Activated CD4-positive, alpha-beta T cell treated with anti-CD3 and anti-CD28 coated beads, Interleukin-2, Interleukin-4, amounts not matched to agents 100 ng/mL and 50 ng/mL, durations not matched to agents 16 hours and 8 hours (primary cell): ENCODE data around the gene TSPAN7.

Source experiments
- DNase-seq: peaks from one replicate; pipeline ENCODE4 v3.0.0-alpha.2; 2020; ENCODE audit warnings: low spot score

TSPAN7 gene

DNA sequence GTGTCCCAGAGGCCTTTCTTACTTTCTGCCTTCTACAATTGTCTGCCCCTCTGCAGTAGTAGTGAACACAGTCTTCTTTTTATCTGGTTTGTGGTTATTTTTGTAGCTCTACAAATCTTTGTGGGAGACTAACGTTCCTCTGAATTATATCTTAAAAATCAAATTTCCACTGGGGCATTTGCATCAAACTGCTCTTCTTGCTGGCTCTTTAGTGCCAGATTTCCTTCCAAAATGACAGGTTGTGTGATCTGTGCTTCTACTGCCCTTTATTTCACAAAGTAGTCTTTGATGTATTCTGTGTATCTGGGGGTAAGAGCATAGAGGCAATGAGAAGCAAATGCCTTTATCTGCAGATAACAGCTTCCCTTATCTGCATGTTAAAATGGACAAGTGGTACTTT is 34.5 kb downstream of the TSPAN7 start:
- DNase-seq = no peak

DNA sequence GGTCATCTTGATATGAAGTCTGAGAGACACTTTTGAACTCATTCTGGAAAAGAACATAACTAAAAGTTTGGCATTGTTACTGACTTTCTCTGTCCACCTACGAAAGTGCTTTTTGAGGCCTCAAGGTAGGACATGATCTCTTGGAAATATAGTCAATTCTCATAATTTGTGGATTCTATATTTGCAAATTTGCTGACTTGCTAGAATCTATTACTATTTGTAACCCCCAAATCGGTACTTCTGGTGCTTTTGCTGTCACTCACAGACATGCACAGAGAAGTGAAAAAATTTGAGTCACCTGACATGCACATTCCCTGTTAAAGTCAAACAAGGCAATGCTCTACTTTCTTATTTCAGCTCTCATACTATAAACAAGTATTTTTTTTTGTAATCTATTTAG is 35.6 kb downstream of the TSPAN7 start:
- DNase-seq = no peak

DNA sequence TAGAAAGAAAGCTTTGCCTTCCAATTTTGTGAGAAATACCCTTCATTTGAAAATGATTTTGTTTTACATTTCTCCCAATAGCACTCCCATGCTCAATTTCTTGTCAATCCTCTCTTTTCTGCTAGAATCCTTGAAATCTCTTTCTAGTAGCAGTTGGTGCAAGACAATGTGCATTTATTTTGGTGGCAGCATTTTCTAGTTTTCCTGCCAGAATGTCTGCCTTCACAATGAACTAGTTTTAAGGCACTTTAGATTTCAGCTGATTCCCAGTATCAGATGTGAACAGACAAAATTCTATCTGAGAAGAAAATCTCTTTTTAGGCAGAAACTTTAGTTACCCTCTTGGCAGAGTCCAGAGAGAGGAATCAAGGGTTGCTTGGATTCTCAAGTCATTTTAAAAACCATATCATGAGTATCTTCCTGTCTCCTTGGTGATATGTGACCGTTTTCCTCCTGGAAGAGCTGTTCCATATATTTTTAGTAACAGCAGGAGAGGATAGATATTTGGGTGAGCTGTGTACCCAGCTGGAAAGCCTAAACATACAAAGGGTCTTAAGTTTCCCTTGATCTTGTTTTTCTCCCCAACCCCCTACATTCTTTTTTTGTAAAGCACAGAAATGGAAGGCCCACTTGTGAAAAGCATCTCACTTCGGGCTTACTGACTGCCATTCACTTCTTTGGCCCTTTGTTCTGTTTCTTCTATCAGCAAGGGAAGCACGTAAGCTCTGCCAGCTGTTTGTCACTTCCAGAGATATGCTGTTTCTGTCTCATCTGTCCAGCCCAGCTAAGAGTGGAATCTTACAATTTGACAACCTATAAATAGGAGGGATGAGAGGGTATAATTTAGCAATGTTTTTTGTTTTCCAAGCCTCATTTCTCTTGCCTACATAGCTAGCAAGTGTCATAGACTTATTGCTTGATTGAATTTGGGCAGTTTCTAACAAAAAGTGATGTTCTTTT is 38.7 kb downstream of the TSPAN7 start:
- no peak for DNase-seq

DNA sequence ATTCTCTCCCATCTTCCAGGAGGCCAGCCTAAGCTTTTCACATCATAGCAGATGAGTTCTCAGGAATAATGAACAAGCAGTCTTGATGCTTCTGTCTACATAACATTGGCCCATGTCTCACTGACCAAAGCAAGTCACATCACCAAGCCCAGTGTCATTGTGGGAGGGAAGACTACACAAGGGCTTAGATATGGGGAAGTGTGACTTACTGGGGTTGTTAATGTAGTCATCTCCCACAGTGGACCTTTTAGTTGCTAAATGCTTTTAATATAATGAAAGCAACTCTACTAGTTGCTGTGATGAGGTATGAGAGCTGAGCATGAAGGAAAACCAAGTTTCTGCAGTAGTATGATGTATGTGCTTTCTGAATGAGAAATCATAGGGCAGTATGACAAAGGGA is 40.5 kb downstream of the TSPAN7 start:
- DNase-seq = no peak

DNA sequence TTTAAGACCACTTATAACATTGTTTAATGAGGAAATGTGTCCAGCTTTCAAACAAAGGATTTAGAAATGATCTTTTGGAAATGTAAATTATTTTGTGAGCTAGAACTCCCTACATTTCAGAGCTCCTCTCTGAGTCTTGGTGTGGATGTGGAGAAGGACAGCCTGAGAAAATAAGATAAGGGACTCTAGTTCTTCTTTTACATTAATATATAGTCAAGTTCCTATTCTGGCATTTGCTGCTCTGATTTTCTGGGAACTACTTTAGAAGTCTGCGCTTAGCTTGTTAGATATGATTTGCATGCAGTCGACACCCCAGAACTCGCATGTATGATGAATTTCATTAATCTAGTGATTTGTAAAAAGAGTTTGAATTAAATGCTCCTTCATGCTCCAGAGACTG is 45.5 kb downstream of the TSPAN7 start:
- no peak for DNase-seq

DNA sequence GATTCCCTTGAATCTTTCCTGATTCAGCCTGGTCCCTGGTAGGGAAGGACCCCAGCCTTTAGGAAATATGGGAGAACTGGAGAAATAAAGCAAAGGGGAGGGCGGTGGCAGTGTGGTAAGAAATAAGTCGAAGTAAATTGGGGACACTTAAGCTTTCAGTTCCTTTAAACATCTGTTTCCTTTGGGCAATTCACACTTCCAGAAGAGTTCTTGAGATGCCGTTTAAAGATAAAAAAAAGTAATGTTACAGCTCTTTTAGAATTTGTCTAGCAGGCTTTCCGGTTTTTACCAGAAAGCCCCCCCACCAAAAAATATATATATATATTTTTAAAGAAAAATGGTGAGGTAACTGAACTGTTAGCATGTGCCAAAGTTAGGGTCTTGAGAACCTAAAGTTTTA is 46.6 kb downstream of the TSPAN7 start:
- DNase-seq = no peak

DNA sequence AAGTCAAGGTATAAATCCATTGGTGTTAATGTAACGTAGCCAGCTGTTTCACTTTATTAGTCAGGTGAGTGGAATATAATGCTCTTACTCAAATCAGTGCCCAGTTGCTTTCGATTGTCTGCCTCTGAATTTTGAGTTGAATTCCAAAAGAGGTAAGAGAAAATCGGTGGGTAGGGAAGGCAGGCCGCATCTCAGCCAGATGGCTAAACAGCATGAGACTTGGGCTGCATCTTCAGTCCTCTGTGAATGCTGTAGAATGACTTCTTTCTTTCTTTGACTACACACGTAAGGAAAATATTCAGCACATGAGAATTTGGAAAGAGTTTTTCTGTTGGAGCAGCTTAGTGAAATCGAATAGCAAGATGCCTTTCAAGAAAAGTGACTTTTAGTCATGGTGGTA is 49.5 kb downstream of the TSPAN7 start:
- no peak for DNase-seq

DNA sequence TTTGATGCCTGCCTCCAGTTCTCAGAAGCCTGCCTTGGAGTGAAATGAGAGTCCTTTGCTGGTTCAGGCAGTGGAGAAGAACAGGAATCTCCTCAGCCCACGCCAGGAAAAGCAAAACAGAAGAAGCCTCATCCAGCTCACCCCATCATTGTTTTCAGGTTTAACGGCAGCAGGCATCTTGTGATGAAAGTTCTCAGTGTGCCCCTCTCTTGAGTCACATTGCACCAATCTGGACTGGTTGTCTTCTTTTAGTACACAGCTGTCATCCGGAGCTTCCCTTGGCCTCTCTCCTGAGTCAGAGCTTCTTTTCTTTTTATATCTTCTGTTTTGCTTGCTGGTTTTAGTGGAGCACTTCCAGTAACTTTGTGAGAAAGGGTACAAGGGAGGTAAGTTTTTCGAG is 50.9 kb downstream of the TSPAN7 start:
- no peak for DNase-seq

DNA sequence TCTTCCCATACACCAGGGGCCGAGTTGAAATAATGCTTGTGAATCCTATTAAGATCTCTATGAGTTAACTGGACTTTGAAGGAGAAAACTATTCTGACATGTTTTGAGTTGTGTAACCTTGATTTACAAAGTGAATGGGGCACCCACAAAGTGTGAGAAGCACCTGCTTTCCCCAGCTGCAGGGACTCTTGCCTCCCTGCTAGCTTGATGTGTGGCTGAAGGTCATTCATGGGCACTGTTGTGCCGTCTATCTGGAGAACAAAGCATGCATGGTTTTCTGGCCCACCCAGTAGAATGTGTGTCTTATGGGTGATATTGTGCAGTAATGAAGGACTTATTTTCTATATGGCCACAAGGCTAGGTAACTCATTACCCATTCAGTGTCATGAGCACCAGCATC is 53.1 kb downstream of the TSPAN7 start:
- no peak for DNase-seq

DNA sequence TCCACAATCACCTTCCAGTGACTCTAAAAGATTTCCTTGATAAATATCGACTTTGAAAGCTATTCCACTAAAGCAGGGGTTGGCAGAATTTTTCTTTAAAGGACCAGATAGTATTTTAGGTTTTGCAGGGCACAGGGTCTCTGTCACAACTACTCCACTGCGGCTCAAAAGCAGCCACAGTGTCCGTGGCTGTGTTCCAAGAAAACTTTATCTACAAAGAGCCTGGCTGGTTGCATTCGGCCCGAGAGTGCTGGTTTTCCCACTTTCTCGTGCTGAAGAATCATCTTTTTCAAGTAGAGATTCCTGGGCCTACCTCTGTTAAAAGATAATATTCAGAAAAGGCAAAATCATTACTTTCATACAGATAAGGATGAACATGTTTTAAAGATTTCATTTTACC is 55.6 kb downstream of the TSPAN7 start:
- no peak for DNase-seq

DNA sequence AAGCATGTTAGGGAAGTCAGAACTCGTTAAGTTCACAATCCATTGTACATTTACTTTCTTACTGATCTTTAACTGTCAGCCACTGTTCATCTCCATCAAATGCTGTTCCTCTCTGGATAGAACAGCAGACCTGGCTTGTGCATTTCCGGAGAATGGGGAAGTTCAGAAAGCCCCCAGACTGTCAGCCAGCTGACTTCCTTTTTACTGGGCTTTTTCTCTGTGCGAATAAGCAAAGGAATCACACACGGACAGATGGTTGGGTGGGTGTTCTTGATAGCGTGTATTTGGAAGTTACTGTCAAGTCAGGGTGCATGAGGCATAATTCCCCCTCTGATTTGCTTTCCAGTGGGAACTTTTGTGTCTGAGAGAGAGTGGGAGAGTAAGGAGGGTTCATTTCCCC is 56.8 kb downstream of the TSPAN7 start:
- DNase-seq = no peak

DNA sequence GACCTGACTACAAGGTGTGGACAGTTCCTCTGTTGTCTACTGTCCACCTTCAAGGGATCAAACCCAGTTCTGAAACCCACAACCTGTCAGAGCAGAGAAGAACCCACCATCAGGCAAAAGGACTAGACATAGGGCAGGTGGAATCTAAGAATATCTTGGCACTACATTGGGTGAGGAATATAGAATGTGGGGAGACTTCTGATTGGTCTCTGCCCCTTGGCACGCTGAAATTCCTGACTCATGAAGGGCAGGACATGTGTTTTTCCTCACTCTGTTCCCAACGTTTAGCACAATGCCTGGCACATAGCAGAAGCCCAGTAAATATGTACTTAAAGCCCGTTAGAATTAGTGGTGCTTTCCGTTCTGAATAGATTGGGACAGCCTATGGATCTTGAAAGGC is 59.3 kb downstream of the TSPAN7 start:
- no peak for DNase-seq

DNA sequence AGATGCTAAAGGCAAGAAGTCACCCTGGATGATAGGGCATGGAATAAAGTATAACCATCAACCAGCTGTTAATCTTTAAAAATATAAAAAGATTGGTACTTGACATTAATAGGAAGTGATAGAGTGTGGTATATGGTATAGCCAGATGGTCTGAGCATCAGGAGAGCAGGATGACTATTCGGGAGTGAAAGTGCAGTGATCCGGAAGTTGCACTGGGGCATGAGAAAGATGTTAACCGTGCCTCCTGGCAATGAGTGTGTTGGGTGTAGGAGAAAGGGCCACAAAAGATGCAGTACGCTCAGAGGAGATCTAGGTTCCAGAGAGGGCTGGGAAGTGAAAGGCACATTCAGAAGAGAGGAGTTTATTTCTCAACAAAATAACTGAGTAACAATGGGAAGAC is 65.0 kb downstream of the TSPAN7 start:
- DNase-seq = no peak

DNA sequence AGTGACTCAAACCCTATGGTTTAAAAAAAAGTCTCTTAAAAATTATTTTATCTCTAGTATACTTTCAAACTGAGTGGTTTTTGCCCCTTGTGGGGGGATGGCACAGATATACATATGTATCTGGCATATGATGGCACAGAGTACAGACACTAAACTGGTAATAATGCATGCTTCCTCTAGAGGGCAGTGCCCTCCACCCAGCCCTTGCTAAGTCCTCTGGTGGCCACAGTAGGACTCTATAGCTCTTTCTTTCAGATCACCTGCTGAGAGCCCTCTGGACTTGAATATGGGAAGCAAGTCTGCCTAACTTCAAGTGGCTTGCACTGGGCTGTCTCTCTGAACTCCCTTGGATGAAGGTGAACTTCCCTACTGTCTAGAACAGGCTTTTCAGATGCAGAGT is 66.3 kb downstream of the TSPAN7 start:
- DNase-seq = peak; percentile 53

DNA sequence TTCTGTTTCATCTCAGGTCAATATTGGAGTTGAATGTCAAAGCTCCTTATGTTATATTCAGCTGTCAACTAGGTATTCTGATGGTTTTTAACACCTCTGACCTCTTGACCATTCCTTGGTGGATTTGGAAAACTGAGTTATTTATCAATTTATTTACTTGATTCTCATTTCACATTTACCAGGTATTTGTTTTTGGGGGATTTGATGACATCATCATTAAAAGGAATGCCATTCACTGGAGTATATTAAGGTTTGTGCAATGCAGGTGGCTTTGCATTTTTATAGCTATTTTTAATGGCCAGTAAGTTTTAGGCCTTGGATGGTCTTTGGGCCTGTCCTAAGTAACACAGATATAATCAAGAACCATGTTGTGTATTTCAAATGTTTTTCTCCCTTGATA is 67.2 kb downstream of the TSPAN7 start:
- DNase-seq = no peak

DNA sequence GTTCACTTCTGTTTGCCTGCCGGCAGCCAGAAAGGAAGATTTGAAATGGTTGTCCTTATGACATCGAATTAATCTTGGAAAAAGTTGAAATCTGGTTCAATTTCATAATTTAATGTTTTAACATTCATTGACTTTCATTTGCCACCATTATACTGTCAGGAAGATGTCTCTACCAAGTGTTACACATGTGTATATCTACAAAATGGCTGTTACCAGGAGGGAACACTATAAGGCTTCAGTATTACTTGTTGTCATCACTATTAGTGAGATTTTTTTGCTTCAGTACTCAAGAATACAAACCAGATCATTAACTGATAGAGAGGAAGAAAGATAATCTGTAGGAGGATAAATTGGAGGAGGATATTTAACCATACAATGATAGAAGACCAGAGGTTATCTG is 71.2 kb downstream of the TSPAN7 start:
- DNase-seq = no peak

DNA sequence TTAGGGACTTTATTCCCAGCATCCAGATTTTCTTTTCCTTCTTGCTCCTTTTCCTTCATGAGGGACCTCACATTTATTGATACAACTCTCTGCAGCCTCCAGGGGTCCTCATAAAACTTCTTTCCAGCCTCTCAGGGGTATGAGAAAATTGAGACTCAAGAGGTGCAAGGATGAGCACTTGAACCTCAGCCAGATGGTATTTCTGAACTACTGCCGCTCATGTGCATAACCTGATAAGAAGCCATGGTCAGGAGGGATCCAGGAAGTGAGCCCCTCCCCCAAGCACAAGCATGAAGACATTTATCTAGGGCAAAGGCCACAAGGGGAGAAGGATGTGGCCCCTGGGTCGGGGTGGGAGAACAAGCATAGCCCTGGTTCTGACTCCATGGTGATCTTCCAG is 73.3 kb downstream of the TSPAN7 start:
- no peak for DNase-seq

DNA sequence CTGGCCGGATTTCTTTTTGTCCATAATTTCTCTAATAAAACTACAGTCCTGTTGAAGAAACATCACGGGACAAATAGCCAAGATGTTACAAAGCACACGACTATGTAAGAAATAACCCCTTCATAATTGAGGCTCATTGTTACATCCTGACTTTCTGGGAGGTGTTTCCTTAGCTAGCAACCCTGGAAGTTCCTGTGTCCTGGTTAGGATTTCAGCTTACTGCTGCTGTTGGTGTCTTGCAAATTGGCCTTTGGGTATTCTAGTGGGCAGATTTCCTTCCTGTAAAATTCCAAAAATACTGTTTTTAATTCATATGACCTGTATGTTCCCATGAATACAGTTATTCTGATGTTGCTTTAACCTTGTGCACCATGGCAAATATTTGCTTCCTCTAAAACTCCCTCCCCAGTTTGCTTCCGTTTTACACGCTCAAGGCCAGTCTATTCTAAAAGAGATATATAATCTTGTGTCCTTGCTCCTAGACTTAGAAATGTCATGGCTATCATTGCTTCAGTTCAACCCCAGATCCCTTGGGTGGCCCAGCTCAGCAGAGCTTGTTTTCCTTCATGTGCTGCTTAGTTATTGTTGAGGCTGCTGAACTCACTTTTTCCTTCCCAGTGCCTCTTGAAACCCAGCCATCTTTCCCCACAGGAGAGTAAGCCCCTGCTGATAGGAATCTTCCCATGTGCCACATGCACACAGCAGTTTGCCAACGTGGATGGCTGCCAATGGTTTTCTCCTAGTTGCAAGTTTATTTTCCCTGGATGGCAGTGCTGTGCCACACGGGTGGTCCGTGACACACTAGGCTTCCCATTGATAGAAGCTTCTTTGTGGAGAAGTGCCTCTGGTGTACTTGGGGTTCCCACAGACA is 75.8 kb downstream of the TSPAN7 start:
- no peak for DNase-seq

DNA sequence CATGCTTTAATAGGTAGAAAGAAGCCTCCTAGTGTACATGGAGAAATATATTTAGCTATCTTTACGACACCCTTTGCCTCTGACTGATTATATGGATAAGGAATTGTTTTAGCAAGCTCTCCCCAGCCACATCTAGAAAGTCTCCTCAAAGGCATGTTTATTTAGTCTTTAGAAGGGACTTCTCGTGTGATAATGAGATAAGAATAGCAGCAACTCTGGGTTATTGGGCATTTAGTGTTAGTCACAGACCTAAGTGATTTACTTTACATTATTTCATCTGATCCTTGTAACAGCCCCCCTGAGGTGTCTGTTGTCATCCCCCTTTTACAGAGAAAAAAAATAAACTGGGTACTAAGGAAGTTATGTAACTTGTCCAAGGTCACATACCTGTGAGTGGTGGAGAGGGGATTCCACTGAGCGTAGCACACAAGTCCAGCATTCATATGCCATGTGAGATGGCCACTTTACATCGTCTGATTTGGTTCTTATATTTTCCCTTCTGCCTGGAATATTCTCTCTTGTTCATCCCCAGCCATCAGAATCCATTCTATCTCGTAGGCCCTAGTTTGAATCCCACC is 77.7 kb downstream of the TSPAN7 start:
- no peak for DNase-seq

DNA sequence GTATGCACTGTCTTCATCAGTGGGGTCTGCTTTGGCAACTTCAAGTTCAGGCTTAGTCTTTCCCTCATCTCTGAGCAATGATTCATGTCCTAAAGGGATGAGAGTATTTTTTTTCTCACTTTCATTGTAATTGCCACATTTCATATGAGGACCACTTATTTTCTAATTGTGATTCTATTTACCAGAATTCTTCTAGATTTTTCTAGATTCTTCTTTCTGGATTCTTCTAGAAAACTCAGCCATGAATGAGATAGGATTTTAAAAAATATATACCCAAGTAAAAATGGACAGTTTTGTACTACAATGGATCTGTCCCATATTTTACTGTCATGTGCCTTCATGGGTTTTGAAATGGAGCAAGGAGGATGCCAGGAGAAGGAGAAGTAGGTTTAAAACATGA is 78.4 kb downstream of the TSPAN7 start:
- DNase-seq = no peak

DNA sequence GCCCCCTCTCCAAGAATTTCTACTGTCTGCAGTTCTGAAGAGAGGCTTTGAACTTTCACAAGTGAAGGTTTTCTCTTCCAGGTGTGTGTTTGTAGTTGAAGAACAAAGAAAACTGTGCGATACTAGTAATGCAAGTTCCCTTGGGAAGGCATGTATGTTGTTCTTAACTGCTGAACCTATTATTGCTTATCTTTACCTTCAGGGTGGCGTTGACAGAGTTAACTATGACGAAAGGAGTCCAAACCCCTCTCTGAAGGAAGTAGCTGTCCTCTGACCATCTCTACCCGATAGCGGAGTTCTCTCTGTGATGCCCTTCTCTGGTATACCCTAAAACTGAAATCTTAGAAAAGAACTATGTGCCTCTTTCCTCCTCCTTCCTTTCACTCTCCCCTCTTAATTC is 79.9 kb downstream of the TSPAN7 start:
- no peak for DNase-seq

DNA sequence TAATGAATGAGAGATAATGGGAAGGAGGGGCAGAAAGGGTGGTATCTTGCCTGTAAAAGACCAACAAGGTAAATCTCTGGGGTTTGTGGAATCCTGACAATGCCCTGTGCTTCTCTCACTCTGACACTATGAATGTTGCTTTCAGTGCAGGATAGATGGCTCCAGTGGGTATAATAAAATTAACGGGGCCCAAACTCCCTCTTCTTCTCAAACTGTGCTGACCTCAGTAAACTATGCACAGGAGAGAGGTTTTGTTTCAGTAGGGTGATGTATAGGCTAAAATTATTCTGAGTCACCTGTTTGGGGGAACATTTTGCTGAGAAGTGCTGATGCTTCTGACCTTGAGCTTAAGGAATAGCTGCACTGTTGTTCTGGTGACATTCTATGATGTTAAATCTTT is 82.6 kb downstream of the TSPAN7 start:
- DNase-seq = no peak

DNA sequence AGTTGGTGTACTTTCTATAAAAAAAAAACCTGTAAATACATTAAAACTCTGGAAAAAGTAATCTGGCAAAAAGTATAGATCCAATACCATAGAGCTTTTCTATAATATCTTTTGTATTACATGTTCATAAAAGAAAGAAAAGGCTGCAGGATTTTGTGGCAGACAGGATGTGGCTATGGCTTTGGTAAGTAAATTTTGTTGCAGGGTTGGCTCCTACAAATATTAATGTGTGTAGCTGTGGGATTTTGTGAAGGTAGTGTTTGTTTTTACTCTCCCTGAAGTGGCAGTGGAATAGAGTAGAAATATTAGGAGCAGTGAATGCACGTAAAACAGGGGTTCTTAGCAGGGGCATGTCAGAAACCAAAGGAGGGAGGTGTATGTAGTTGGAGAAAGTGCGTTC is 84.8 kb downstream of the TSPAN7 start:
- no peak for DNase-seq
